Hindlimb muscle (tissue), 1 donor: ENCODE data around the gene IRF1. TPM values are rescaled to one million over a fixed set of nuclear protein-coding genes. Genes with fewer than 3 reads are reported as not detected.

Experiments used
- DNase-seq: peaks from one replicate; pipeline ENCODE4 v3.0.0-alpha.2; 2013
- polyA plus RNA-seq: library from polyadenylated mRNA; unstranded; fragments of 120-200 nt; gene quantifications from one replicate; pipeline ENCODE4 v1.2.1, GENCODE V29; 2013; ENCODE audit not compliant: insufficient read length

IRF1 gene
- polyA plus RNA-seq, 1 donor: 9.1 TPM

GRCh38 chr5:132474131-132474723 is 16.3 kb downstream of the IRF1 start:
- no peak for DNase-seq

- DNase-seq: no peak
Measured at GRCh38 chr5:132473668-132474067, 16.9 kb downstream of the IRF1 start.

DNA sequence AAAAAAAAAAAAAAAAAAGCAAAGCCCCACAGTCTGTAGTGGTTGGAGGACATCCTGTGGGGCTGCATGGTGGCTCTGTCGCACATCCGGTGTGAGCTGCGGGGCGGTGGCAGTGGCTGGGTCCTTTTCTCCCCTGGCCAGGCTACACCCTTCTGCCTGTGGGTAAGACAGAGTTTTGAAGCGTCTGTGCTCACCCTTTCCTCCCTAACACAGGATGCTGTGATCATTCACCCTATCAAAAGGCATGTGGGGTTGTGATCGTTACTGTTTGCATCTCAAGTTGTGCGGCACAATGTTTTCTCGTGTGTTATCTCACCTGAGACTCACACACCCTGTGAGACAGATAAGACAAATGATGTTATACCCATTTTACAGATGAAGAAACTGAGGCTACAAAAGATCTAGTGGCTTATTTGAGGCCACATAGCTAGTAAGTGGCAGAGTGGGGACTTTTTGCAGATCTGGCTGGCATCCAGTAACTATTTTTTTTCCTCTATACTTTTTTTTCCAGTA is 17.5 kb downstream of the IRF1 start:
- no peak for DNase-seq

GRCh38 chr5:132472431-132472830 is 18.1 kb downstream of the IRF1 start:
- DNase-seq: no peak

GRCh38 chr5:132471944-132472343 is 18.6 kb downstream of the IRF1 start:
- no peak for DNase-seq

- no peak for DNase-seq
Measured at GRCh38 chr5:132471151-132471907, 19.2 kb downstream of the IRF1 start.

DNA sequence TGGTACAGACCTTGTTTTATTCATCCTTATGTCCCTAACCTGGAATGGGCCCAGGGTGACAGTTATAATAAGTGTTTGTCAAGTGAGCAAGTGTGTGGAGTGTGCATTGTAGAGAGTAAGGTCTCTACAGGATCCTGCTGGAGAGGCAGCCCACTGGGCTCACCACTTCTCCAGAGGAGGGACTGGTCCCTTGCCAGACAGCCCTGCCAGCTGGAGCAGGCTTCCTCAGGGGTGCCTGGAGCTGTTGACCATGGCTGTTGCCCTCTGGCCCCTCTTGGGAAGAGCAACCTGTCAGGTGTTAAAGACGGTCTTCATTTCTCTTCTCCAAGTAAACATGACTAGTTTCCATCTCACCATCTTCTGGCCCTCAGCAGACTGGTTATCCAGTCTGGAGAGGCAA is 20.0 kb downstream of the IRF1 start:
- DNase-seq: no peak

- DNase-seq: no peak
Measured at GRCh38 chr5:132470010-132470392, 20.6 kb downstream of the IRF1 start.

GRCh38 chr5:132469380-132470009 is 21.1 kb downstream of the IRF1 start:
- DNase-seq: no peak

DNA sequence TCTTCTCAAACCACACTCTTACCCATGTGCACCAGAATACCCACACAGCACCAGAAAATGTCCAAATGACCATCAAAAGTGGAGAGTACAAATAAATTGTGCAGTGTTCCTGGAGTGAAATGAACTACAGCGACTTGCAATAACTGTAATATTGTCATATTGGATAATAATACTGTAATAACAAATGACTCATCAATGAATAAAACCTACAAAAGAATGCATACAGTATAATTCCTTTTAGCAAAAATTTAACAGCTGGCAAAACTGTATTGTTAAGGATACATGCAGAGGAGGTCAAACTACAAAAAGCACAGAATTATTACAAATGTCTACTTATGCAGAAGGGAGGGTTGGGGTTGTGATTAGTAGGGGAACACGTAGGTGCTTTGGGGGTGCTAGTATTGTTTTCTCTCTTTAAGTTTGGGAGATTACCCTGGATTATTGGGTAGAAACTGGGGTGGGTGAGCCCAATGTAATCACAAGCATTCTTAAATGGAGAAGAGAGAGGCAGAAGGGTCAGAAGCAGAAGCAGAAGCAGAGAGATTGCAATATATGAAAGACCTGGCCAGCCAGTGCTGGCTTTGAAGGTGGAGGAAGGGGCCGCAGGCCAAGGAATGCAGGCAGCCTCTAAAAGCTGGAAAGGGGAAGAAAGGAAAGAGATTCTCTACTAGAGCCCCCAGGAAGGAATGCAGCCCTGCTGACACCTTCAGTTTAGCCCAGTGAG is 21.8 kb downstream of the IRF1 start:
- DNase-seq: no peak

GRCh38 chr5:132467287-132467984 is 23.1 kb downstream of the IRF1 start:
- no peak for DNase-seq

- no peak for DNase-seq
Measured at GRCh38 chr5:132466433-132467286, 23.9 kb downstream of the IRF1 start.

DNA sequence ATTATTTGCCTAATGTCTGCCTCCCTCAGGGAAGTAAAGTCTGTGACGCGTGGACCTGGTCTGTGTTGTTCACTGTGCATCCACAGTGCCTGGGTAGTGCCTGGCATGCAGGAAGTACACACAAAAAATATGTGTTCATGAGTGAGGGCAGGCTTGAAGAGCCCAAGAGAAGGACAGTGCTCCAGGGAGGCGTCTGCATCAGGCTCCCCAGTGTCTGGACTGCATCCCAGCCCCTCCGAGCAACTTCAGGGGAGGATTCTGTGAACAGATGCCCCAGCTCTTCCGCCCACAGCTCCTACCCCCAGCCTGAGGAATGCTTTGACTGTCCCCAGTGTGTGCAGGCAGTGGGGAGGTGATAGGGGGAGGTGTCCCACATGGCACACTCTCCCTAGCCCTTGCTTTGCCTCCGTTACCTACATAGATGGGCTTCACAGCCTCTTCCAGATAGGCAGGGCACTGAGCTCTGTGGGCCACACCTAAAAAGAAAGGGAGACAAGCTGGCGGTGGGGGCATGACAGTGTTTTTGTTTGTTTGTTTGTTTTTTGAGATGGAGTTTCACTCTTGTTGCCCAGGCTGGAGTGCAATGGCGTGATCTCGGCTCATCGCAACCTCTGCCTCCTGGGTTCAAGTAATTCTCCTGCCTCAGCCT is 25.4 kb downstream of the IRF1 start:
- DNase-seq: no peak

- DNase-seq: peak; percentile 56
Measured at GRCh38 chr5:132464156-132464939, 26.2 kb downstream of the IRF1 start.

DNA sequence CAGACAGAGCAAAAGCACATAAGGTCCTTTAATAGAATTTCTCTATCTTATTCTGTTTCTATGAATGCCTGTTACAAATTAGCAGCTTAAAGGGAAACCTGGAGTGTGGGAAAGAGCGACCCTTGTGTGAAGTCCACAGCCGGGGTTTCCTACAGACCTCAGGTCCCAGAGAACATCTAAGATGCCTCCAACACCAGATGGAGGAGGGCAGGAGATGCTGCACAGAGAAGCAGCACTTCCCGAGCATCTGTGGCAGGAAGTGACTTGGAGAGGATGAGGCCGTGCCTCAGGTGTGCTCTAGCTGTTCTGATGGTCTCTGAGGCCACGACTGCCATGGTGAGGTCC is 26.8 kb downstream of the IRF1 start:
- no peak for DNase-seq

GRCh38 chr5:132462856-132463745 is 27.5 kb downstream of the IRF1 start:
- DNase-seq: no peak

DNA sequence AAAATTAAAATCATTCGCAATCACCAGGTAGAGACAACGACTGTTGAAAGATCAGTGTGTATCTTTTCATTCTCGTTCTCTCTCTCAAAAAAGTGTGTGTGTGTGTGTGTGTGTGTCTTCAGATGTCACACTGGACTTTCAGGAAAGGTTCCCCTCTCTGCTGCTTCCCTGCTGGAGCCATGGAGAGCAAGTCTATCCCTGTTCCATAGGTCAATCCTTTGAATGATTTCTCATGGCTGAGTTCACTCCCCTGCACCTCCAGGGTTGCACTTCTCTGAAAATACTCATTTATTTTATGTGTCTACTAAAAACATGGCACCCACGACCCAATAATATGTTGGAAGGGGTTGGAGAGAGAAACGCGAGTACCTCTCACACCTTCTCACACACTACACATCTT is 28.2 kb downstream of the IRF1 start:
- DNase-seq: no peak

GRCh38 chr5:132461569-132462070 is 29.0 kb downstream of the IRF1 start:
- no peak for DNase-seq
